CD4-positive, alpha-beta T cell (primary cell): ENCODE measurements around the gene LRRC37B. TPM values are rescaled to one million over a fixed set of nuclear protein-coding genes. Genes with fewer than 3 reads are reported as not detected.
"Not testable (repeated sequence)": the region's sequence is repeated elsewhere in the genome, so short reads cannot be mapped to it uniquely, and the experiment has no call there.

ENCODE experiments used
- ATAC-seq: fragments of 200-7000 bp; cut with Tn5 transposase; one replicate; pipeline ENCODE4 v1.10.0; 2022; ENCODE audit warnings: mild to moderate bottlenecking; ENCODE audit not compliant: poor library complexity
- CTCF ChIA-PET: fragments of 350-600 bp; sonication (Branson Sonifier 250); formaldehyde crosslinking; loops from one replicate; lab custom pipeline; 2021; ENCODE audit warnings: antibody characterized with exemption, inconsistent platforms; lab: Charles Lee
- POLR2A ChIA-PET: fragments of 350-600 bp; sonication (Branson Sonifier 250); formaldehyde crosslinking; loops from one replicate; lab custom pipeline; 2021; ENCODE audit warnings: antibody characterized with exemption, inconsistent platforms; lab: Charles Lee
- DNase-seq, 14 experiments: peaks; one replicate each; pipeline ENCODE4 v3.0.0-alpha.2; 2013 to 2020; ENCODE audit warnings: mixed read lengths in 2 of 14
- H3K27ac ChIP-seq, 2 donors: one replicate each; pipeline versions ENCODE4 v1.5.1 to v1.7.0; 2013; ENCODE audit warnings: low read length in 2 of 2, low read depth in 1 of 2, mild to moderate bottlenecking in 1 of 2
- H3K27me3 ChIP-seq, 2 experiments: 1 replicate in 1 of 2; 2 replicates in 1 of 2; pipeline versions ENCODE4 v1.6.1 to v1.7.0; 2013; ENCODE audit warnings: low read length in 2 of 2, control low read depth in 1 of 2, mild to moderate bottlenecking in 1 of 2, moderate library complexity in 1 of 2; ENCODE audit not compliant: insufficient read depth in 2 of 2, control insufficient read depth in 1 of 2
- H3K36me3 ChIP-seq: one replicate; pipeline ENCODE4 v1.6.1; 2013; ENCODE audit warnings: low read length, control low read depth; ENCODE audit not compliant: insufficient read depth
- H3K4me1 ChIP-seq: one replicate; pipeline ENCODE4 v1.6.1; 2013; ENCODE audit warnings: low read length, control low read depth; ENCODE audit not compliant: insufficient read depth
- H3K4me3 ChIP-seq: one replicate; pipeline ENCODE4 v1.5.1; 2013; ENCODE audit warnings: mild to moderate bottlenecking, low read length, moderate library complexity
- H3K9me3 ChIP-seq, 2 experiments: 1 replicate in 1 of 2; 2 replicates in 1 of 2; pipeline versions ENCODE4 v1.6.1 to v1.7.0; 2013; ENCODE audit warnings: low read length in 2 of 2, mild to moderate bottlenecking in 2 of 2, control low read depth in 1 of 2, moderate library complexity in 1 of 2; ENCODE audit not compliant: control insufficient read depth in 1 of 2, insufficient read depth in 1 of 2
- H3K27ac Mint-ChIP-seq: one replicate; pipeline ENCODE4 v1.8.0; 2020; ENCODE audit warnings: mixed read lengths
- H3K27me3 Mint-ChIP-seq: one replicate; pipeline ENCODE4 v1.8.0; 2021; ENCODE audit warnings: mixed read lengths
- H3K36me3 Mint-ChIP-seq: one replicate; pipeline ENCODE4 v1.8.0; 2021; ENCODE audit warnings: low read depth, mixed read lengths
- H3K4me1 Mint-ChIP-seq: one replicate; pipeline ENCODE4 v1.8.0; 2021; ENCODE audit warnings: low read depth, mixed read lengths
- H3K4me3 Mint-ChIP-seq: one replicate; pipeline ENCODE4 v1.8.0; 2020; ENCODE audit warnings: mild to moderate bottlenecking, mixed read lengths
- H3K9me3 Mint-ChIP-seq: one replicate; pipeline ENCODE4 v1.8.0; 2020; ENCODE audit warnings: mixed read lengths
- intact Hi-C, 2 experiments: fragments of 100-400 bp; cut with DNase I in 1 of 2; cut with micrococcal nuclease in 1 of 2; formaldehyde crosslinking; loops; one replicate each; pipeline versions ENCODE4 v1.15.1 to v1.9.0; 2023 to 2025; cut with DNase I, micrococcal nuclease
- total RNA-seq, 174 experiments: library from RNA in 2 of 174; stranded (reverse) in 2 of 174; gene quantifications; one replicate each; pipeline ENCODE4 v1.2.3 and lab custom pipeline; 2021 to 2026

The LRRC37B gene
- total RNA-seq, 2 experiments from 2014 or later = 68.8 to 75.2 TPM

DNA sequence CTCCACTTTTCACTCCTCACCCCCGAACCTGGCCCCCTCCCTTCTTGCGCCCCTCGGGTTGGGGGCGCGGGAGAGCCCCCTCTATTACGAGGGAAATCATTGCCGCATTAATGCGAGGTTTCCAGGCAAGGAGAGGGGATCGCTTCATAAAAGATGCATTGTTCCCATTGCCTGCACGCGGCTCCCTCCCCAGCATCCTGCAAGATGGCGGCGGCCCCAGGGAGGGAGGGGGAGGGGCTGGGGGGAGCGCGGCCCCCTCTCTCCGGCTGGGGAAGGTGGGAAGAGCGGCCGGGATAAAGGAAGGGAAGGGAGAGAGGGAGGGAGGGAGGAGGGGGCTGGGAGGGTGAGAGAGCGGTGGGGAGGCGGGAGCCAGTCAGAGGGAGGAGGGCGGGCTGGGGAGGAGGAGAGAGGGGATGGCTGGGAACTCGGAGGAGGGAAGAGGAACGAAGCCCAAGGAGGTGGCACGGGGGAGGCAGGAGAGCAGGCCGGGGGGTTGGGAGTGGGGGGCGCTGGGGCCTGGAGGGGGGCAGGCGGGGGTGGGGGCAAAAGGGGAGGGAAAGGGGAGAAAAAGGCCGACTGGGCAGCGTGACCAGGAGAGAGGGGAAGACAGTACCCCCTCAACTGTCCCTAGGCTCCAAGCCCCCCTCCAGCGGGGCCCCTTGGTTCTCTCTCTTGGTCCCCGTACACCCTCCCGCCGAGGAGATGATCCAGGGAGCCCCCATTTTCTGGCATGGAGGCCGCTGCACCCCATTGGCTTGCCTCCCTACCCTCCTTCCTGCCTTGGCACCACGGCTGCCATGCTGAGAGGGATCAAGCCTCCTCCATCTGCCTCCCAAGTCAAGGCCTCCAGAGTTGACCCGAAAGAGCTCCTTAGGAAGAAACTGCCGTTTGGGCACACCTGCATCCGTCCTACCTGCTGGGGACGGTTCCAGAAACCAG, 77.1 kb downstream of the LRRC37B start:
- CTCF ChIA-PET, H3K36me3 ChIP-seq, H3K27me3 ChIP-seq, H3K27ac ChIP-seq, intact Hi-C loops, H3K9me3 ChIP-seq, POLR2A ChIA-PET, H3K4me3 Mint-ChIP-seq, H3K4me1 Mint-ChIP-seq, H3K9me3 Mint-ChIP-seq, H3K36me3 Mint-ChIP-seq, H3K27me3 Mint-ChIP-seq: not testable (repeated sequence)
- peaks cover 21% of the 10 kb centered on the region for H3K4me1 ChIP-seq
- peak in 1 of 14 experiments; percentile 39 for DNase-seq
- ATAC-seq = peak; percentile 53
- peak overlapping the region; percentile 48 for H3K4me3 ChIP-seq
- peak overlapping the region; percentile 58 for H3K27ac Mint-ChIP-seq

DNA sequence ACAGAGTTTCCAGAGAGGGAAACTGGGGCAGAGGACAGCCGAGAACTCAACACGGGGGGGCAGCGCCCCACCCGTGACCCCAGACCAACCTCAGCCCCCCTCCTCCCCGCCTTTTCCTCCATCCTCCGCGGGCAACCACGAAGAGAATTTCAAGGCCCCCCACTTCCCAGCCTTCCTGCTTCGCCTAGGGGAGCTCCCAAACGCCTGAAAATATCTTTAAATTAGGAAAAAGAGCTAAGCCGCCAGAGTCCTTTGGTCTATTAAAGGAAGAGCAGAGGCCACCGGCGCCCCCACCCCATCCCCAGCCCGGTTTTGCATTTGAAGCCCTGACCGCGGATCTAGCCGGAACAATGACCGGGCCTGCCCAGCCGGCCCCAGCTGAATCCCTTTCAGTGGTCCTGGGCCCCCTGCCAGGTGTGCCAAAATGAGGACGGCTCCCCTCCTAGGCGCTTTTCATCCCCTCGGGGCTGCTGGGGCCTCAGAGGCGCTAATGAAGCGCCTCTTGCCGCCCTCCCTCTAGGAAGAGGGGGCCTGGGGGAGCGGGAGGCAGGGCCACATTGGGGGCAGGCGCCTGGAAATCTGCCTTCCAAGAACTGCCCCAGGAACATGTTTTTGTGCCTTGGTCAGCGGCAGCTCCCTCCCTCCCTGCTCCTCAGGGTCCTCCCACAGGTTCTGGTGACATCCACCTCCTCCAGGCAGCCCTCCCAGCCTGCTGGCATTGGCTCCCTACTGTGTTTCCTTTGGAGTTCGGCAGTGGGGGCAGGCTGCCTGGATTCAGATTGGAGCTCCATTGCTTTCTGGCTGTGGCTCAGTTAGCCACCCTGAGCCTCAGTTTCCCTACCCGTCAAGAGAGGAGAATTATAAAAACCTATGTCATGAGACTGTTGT, 78.0 kb downstream of the LRRC37B start:
- H3K4me3 Mint-ChIP-seq = peak overlapping the region; percentile 54

DNA sequence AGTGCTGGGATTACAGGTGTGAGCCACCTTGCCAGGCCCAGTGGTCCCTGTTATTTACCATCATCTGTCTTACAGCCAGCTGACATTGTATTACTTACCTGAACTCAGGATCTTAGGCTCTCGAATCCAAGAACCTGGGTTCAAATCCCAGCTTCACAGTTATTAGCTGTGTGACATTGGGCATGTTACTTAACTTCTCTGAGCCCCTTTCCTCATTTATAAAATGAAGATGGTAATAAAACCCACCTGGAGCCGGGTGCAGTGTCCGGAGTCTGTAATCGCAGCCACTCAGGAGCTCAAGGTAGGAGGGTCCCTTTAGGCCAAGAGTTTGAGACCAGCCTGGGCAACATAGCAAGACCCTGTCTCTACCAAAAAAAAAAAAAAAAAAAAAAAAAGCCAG, 79.7 kb downstream of the LRRC37B start:
- H3K27me3 Mint-ChIP-seq, H3K27me3 ChIP-seq, H3K4me3 ChIP-seq, POLR2A ChIA-PET, H3K36me3 Mint-ChIP-seq, intact Hi-C loops, H3K9me3 ChIP-seq, H3K4me3 Mint-ChIP-seq, ATAC-seq, CTCF ChIA-PET, H3K36me3 ChIP-seq, DNase-seq, H3K4me1 Mint-ChIP-seq, H3K27ac Mint-ChIP-seq, H3K9me3 Mint-ChIP-seq, H3K27ac ChIP-seq, H3K4me1 ChIP-seq: not testable (repeated sequence)

More for the DNA sequence above, 78.0 kb downstream of the LRRC37B start:
- POLR2A ChIA-PET, H3K4me3 ChIP-seq, H3K9me3 Mint-ChIP-seq, H3K36me3 ChIP-seq, ATAC-seq, H3K4me1 Mint-ChIP-seq, intact Hi-C loops, CTCF ChIA-PET, H3K27ac ChIP-seq, H3K9me3 ChIP-seq, H3K36me3 Mint-ChIP-seq, H3K27me3 ChIP-seq, DNase-seq, H3K27me3 Mint-ChIP-seq: not testable (repeated sequence)
- peak overlapping the region; percentile 58 for H3K27ac Mint-ChIP-seq
- H3K4me1 ChIP-seq = peaks cover 16% of the 10 kb centered on the region

DNA sequence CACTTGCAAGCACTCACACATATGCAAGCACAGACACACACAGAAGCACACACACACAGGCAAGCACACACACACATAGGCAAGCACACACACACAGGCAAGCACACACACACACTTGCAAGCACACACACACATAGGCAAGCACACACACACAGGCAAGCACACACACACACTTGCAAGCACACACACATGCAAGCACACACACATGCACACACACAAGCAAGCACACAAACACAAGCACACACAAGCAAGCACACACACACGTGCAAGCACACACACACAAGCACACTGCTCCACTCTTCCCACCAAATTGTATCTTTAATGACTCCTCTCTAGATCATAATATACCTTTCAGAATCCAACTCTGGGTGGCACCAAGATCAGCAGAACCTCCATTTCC, 84.9 kb downstream of the LRRC37B start:
- ATAC-seq, H3K27me3 Mint-ChIP-seq, H3K4me3 Mint-ChIP-seq, H3K27ac Mint-ChIP-seq, CTCF ChIA-PET, POLR2A ChIA-PET, H3K36me3 Mint-ChIP-seq, H3K4me3 ChIP-seq, H3K9me3 Mint-ChIP-seq, intact Hi-C loops, H3K36me3 ChIP-seq, H3K4me1 Mint-ChIP-seq, H3K4me1 ChIP-seq, DNase-seq, H3K9me3 ChIP-seq, H3K27ac ChIP-seq, H3K27me3 ChIP-seq: not testable (repeated sequence)
